Activated CD8-positive, alpha-beta T cell treated with anti-CD3 and anti-CD28 coated beads for 36 hours (primary cell): ENCODE data around the gene CIB4. TPM values are rescaled to one million over a fixed set of nuclear protein-coding genes. Genes with fewer than 3 reads are reported as not detected.

Experiments
- ATAC-seq: fragments of 200-7000 bp; cut with Tn5 transposase; one replicate; pipeline ENCODE4 v1.10.0; 2021; ENCODE audit warnings: mild to moderate bottlenecking, moderate library complexity
- CTCF ChIA-PET: fragments of 350-600 bp; sonication (Branson Sonifier 250); formaldehyde crosslinking; loops from one replicate; lab custom pipeline; 2021; ENCODE audit warnings: antibody characterized with exemption; lab: Charles Lee
- POLR2A ChIA-PET: fragments of 350-600 bp; sonication (Branson Sonifier 250); formaldehyde crosslinking; loops from one replicate; lab custom pipeline; 2021; ENCODE audit warnings: antibody characterized with exemption; lab: Charles Lee
- DNase-seq: peaks from one replicate; pipeline ENCODE4 v3.0.0-alpha.2; 2020
- H3K27ac Mint-ChIP-seq: one replicate; pipeline ENCODE4 v1.8.0; 2021; ENCODE audit warnings: mild to moderate bottlenecking, mixed read lengths
- H3K27me3 Mint-ChIP-seq: one replicate; pipeline ENCODE4 v1.8.0; 2021; ENCODE audit warnings: mixed read lengths
- H3K36me3 Mint-ChIP-seq: one replicate; pipeline ENCODE4 v1.8.0; 2021; ENCODE audit warnings: low read depth, mixed read lengths
- H3K4me1 Mint-ChIP-seq: one replicate; pipeline ENCODE4 v1.8.0; 2021; ENCODE audit warnings: low read depth, mixed read lengths
- H3K4me3 Mint-ChIP-seq: one replicate; pipeline ENCODE4 v1.8.0; 2021; ENCODE audit warnings: mild to moderate bottlenecking, moderate library complexity, mixed read lengths
- H3K9me3 Mint-ChIP-seq: one replicate; pipeline ENCODE4 v1.8.0; 2021; ENCODE audit warnings: mixed read lengths
- intact Hi-C: fragments of 100-400 bp; cut with micrococcal nuclease; formaldehyde crosslinking; loops from one replicate; pipeline ENCODE4 v1.10.0; 2022
- total RNA-seq, 2 experiments: library from RNA; stranded (reverse); gene quantifications; one replicate each; pipeline ENCODE4 v1.2.3, GENCODE V29; 2021
- TF ChIP-seq, protein P1 (sequence below): fragments of 200-600 bp; IDR thresholded peaks from one replicate; pipeline ENCODE4 v1.8.0; 2022; ENCODE audit warnings: antibody characterized with exemption, mild to moderate bottlenecking

Gene CIB4
- total RNA-seq, 2 experiments from 2014 or later: not detected

DNA sequence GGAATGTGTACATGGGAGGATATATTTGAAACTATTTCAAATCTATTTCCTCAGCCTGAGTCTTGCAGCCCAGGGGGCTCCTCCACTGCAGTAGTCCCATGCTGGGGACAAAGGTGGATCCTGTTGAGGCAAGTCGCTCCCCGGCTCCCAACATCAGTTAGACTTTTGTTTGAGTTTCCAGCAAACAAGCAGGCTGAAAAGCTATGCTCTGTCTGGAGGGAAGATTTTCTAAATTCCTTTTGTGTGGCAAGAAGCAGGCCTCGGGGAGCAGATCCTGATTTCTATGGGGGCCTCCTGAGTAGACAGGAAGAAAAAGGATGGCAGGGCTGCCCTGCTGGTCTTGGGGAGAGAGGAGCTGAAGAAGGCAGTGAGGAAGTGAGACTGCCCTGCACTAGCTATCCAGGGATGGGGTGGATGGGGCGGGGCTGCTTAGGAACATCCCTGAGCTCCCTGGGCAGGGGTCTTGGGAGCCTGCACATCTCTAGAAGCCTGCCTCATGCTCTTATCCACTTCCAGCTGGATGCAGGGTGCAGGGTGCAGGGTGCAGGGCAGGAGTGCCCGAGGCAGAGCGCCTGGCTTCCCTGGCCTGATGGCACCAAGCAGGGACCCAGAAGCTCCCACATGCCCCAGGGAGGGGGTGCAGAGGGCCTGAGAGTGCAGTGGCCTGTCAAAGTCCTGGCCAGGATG, 6.0 kb upstream of the CIB4 start:
- DNase-seq (no peak), ATAC-seq (no peak)
- Mint-ChIP-seq H3K4me1 (no peaks in the 10 kb centered on the region), H3K36me3 (no peaks in the 10 kb centered on the region), H3K27me3 (peaks cover 17% of the 10 kb centered on the region), H3K27ac (no peak overlapping the region), H3K4me3 (no peak overlapping the region), H3K9me3 (no peaks in the 10 kb centered on the region)
- CTCF ChIA-PET: no interaction called here
- POLR2A ChIA-PET: no interaction called here
- TF ChIP-seq, protein P1, sequence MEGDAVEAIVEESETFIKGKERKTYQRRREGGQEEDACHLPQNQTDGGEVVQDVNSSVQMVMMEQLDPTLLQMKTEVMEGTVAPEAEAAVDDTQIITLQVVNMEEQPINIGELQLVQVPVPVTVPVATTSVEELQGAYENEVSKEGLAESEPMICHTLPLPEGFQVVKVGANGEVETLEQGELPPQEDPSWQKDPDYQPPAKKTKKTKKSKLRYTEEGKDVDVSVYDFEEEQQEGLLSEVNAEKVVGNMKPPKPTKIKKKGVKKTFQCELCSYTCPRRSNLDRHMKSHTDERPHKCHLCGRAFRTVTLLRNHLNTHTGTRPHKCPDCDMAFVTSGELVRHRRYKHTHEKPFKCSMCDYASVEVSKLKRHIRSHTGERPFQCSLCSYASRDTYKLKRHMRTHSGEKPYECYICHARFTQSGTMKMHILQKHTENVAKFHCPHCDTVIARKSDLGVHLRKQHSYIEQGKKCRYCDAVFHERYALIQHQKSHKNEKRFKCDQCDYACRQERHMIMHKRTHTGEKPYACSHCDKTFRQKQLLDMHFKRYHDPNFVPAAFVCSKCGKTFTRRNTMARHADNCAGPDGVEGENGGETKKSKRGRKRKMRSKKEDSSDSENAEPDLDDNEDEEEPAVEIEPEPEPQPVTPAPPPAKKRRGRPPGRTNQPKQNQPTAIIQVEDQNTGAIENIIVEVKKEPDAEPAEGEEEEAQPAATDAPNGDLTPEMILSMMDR: no peak
- intact Hi-C loops: no loop called here

DNA sequence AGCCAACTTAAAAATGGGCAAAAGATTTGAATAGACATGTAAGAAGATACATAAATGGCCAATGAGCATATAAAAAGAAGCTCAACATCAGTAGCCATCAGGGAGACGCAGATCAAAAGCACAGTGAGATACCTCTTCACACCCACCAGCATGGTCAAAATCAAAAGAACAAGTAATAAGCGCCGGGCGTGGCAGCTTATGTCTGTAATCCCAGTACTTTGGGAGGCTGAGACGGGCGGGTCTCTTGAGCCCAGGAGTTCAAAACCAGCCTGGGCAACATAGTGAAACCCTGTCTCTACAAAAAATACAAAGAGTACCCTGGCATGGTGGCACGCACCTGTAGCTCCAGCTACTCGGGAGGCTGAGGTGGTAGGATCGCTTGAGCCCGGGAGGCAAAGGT, 4.6 kb upstream of the CIB4 start:
- TF ChIP-seq, protein P1: no peak
- H3K4me3 Mint-ChIP-seq: no peak overlapping the region
- ATAC-seq (no peak), DNase-seq (no peak)
- ChIA-PET CTCF (no interaction called here), POLR2A (no interaction called here)
- H3K27ac Mint-ChIP-seq: no peak overlapping the region
- no peaks in the 10 kb centered on the region for H3K36me3 Mint-ChIP-seq
- no peaks in the 10 kb centered on the region for H3K4me1 Mint-ChIP-seq
- peaks cover 20% of the 10 kb centered on the region for H3K27me3 Mint-ChIP-seq
- no peaks in the 10 kb centered on the region for H3K9me3 Mint-ChIP-seq
- intact Hi-C loops: no loop called here

DNA sequence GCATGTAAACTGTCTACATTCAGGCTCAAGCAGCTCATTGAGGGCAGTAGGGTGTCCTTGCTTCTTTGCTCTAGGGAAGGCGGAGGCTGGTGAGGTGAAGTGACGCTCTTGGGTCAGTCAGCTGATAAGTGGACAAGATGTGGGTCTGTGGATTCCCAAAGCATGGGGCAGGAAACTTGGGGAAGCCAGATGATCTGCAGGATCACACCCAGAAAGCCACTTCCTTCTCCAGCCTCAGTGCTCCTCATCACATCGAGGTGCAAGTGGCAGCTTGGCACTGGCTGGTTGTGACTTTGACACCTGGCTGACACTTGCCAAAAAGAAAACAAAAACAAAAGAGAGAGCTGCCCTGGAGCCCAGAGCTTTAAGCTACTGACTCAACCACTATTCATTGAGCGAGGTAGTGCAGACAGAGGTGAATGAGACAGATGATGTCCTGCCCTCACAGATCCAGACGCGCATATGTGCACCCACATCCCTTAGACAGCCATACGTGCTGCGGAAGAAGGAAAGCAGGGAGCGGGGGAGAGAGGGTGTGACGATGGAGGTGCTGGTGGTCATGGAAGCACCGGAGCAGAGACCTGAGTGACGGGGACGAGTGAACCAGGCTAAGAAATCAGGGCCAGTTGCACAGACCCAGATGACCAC, 3.1 kb upstream of the CIB4 start:
- CTCF ChIA-PET: no interaction called here
- DNase-seq (no peak), ATAC-seq (no peak)
- Mint-ChIP-seq H3K9me3 (no peaks in the 10 kb centered on the region), H3K4me3 (no peak overlapping the region), H3K36me3 (no peaks in the 10 kb centered on the region), H3K27me3 (peaks cover 17% of the 10 kb centered on the region), H3K4me1 (no peaks in the 10 kb centered on the region), H3K27ac (no peak overlapping the region)
- intact Hi-C loops: no loop called here
- POLR2A ChIA-PET: no interaction called here
- TF ChIP-seq, protein P1: no peak

DNA sequence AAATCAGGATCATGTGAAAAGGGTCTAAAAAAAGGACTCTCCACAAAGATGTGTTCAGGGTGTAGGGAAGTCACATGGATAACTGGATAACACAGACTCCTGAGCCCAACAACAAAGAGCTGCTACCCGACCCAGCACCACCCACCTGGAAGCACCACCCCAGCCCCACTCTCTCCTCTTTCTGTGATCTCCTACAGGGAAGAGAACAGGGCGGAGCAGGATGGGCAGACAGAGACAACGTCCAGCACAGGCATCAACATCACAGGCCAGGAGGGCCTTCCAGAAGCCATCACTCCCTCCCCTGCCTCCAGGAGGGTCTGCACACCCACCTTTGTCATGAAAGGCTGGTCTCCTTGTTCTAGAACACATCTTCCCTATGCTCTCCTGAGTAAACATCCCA, 1.3 kb upstream of the CIB4 start:
- Mint-ChIP-seq H3K27me3 (peaks cover 17% of the 10 kb centered on the region), H3K9me3 (no peaks in the 10 kb centered on the region), H3K4me3 (no peak overlapping the region), H3K4me1 (no peaks in the 10 kb centered on the region), H3K27ac (no peak overlapping the region), H3K36me3 (no peaks in the 10 kb centered on the region)
- ChIA-PET POLR2A (no interaction called here), CTCF (no interaction called here)
- DNase-seq (no peak), ATAC-seq (no peak)
- TF ChIP-seq, protein P1: no peak
- intact Hi-C loops: no loop called here

DNA sequence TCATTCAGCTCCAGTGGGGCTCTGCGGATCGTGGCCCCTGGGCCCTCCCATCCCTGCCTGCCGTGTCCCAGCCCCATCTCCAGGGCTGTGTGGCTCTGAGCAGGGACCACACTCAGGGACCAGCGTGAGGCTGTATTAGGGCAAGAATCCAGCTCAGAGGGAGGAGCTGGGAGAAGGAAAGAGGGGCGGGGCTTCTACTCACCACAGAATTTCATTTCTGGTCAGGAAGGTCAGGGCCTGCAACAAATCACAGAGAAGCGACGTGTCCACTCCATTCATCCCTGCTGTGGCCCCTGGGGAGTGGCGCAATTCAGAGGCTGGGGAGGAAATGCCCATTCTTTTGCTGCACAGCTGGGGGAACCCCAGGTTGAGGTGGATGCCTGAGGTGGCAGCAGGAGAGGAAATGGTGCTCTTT, 828 bp downstream of the CIB4 start:
- TF ChIP-seq, protein P1: no peak
- DNase-seq (no peak), ATAC-seq (no peak)
- ChIA-PET POLR2A (no interaction called here), CTCF (interaction anchor here (1.6 kb wide), 1 partner anchor 35 kb away, joined by 6 read pairs; no protein-coding TSS in a partner anchor)
- H3K36me3 Mint-ChIP-seq: no peaks in the 10 kb centered on the region
- H3K27me3 Mint-ChIP-seq: peaks cover 17% of the 10 kb centered on the region
- intact Hi-C loops: no loop called here
- no peaks in the 10 kb centered on the region for H3K9me3 Mint-ChIP-seq
- no peaks in the 10 kb centered on the region for H3K4me1 Mint-ChIP-seq
- H3K4me3 Mint-ChIP-seq: no peak overlapping the region
- H3K27ac Mint-ChIP-seq: no peak overlapping the region
